ENCODE results near the gene OBSCN.

Gene OBSCN

DNA sequence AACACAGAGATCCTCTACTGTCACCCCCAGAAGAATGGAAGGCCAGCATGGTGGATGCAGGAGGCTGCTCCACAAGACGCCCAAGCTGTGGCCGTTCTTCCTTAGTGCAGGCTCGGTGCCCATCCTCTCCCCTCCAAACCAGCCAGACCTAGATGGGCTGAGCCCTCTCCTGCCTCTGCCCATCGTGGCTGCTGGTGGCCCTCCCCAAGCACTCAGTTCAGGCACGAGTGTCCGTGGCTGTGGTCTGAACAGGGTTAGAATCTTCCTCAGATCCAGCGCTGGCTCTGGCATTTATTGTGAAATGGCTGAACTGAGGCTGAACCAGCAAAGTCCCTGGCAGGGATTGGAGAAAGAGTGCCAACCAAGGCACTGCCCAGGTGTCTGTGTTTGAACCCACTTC lies 139.3 kb downstream of the OBSCN start:
- no peak for DNase-seq

DNA sequence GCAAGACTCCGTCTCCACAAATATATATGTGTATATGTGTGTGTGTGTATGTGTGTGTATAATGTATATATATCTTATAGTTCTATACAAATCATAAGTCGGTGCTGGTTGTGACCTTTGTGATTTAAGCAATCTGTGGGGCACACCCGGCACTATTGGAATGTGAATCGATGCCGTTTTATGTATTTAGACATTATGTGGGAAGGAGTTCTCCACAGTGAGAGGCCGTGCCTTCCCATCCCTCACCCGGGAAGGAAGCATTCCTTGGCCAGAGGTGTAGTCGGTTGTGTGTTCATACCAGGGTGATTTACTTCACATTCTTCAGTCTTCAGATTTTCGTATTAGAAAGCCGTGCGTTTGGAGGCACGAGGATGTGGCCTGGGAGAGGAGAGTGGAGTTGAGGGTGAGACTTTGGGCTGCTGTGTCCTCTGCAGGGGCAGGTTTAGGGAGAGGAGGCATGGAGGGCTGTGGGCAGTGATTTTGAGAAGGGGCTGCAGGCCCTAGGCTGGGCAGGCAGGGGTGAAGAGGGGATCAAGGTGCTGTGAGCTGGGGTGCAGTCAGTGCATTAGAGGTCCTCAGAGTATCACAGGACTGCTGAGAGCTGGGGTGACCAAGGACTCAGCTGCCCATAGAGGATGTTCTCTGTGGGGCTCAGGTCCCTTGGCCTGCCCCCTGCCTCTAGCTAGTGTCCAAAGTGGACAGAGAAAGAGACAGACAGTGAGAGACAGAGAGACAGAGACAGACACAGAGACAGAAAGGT lies 141.0 kb downstream of the OBSCN start:
- DNase-seq, result no peak

DNA sequence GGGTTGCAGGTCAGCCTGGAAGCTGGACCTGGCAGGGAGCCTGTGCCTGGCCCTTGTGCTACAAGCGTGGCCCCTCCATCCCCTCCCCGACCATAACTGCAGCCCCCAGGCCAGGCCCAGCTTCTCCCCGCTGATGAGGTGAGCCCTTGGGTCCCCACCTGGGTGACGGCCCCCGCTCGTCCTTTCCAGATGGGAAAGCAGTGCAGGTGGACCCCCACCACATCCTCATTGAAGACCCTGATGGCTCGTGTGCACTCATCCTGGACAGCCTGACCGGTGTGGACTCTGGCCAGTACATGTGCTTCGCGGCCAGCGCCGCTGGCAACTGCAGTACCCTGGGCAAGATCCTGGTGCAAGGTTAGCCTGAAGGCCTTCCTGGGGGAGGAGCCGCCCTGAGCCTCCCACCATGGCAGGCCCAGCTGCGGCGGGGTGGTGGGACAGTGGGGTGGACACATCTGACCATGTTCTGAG lies 141.9 kb downstream of the OBSCN start:
- no peak for DNase-seq

DNA sequence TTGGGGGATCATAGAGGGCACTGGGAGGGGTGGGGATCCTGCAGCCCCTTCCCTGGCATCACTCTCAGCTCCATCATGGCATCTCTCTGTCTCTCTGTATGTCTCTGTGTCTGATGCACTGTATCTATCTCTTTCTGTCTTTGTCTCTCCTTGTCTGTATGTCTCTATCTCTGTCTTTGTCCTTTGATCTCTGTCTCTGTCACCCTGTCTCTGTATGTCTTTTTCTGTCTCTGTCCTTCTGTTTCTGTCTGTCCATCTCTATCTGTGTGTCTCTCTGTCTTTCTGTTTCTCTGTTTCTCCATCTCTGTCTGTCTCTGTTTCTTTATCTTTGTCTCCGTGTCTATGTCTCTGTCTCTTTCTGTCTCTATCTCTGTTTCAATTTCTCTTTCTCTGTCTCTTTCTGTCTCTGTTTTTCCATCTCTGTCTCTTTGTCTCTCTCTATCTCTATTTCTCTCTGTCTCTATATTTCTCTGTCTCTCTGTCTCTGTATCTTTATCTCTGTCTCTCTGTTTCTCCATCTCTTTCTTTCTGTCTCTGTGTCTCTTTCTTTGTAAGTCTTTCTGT lies 142.4 kb downstream of the OBSCN start:
- DNase-seq, result no peak

DNA sequence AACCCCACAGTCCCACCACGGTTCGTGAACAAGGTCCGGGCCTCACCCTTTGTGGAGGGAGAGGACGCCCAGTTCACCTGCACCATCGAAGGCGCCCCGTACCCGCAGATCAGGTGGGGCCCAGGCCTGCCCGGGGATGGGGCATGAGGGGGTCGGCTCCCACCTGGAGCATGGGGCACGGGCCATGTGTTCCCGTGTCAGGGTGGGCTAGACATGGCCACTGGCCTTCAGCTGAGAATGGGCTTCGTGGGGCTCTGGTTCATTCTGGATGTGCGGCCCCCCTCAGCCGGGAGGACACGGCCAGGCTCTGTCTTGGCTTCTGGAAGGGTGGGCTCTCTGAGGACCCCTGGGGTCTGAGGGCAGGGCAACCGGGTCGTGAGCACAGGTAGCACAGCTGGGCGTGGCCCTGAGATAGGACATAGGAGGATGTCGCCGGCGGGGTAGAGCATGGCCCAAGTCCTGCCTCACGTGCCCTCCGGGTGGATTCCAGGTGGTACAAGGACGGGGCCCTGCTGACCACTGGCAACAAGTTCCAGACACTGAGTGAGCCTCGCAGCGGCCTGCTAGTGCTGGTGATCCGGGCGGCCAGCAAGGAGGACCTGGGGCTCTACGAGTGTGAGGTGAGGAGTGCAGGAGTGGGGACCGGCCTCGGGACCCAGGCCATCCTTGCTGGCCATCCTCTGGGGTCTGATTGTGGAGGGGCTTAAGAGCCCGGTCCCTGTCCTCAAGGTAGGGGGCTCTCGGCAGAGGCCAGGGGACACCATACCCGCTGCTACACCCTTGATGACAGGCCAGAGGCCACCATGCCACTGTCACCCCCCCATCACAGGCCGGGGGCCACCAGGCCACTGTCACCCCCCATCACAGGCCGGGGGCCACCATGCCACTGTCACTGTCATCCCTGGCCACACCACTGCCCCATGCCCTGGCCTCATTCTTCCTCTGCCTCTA lies 143.3 kb downstream of the OBSCN start:
- no peak for DNase-seq

DNA sequence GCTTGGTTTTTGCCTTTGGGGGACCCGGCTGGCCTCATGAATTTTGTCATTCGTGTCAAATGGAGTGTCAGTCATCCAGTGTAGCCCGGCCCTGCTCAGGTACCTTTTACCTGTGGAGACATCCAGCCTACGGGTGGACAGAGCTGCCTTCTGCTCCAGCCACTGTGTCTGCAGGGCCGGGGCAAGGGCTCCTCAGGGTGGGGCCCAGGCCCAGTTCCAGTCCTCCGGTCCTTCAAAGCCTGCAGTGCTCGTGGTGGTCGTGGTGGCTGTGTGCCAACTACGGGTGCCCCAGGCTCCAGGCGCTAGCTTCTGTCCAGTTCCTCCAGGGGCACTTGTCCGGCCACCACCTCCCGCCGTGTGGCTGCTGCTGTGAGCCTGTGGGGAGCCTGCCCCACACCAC lies 144.0 kb downstream of the OBSCN start:
- DNase-seq, result no peak

DNA sequence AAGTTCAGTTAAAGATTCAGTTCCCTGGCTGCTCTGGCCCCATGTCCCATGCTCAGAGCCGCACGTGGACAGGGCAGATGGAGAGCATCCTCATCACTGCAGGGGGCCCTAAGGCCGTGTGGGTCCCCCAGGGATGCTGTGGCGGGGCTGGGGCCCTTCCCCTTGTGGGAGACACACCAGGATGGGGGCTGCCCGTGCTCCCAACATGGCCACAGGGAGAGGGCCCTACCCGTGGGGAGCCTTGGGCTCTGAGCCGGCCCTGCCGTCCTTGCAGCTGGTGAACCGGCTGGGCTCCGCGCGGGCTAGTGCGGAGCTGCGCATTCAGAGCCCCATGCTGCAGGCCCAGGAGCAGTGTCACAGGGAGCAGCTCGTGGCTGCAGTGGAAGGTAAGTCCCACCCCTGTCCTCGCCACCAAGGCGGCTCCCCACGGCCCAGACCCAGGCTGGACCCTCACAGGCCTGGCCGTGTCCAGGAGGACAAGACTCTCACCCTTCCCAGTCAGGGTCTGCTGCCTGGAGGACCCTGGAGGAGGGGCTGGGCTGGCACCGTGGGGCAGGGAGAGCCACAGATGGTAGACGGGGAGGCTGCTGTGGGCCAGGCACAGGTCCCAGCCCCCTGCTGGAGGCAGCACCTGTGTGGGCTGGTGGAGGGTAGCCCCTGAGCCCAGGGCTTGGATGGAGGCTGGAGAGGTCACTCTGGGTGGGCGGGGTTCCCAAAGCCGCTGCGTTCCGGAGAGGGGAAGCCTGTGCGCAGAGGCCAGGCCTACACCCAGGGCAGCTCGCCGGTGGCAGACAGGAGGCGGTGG lies 145.0 kb downstream of the OBSCN start:
- DNase-seq, result no peak

DNA sequence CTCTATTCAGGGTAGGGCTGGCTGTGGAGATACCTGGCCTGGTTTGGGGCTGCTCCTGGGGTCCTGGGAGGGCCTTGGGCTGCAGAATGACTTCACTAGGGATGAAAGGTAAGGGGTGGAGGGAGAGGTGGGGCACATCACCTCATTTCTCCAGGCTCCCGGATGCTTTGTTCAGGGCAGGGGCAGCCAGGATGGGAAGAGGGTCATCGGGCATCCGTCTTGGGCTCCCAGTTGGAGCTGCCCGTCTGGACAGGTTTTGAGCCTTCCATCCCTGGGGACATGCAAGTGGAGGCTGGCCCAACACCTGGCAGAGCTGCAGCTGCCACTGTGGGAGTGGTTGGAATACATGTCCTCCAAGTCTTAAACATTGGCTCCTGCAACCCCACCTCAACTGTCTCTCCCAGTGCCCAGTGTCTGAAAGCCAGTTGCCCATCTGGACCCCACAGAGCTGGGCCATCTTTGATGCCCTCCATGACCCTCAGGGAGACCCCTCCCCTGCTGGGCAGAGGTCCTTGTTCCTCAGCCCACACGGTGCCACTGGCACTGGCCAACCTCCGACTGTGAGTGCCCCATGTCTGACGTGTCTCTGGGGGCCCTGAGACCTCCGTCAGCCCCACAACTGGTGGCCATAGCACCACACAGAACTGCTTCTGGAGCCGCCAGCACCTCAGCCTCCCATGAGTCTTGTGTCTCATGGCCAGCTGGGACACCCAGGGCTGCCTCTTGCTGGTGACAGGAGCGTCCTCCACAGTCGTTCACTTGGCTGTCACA lies 145.9 kb downstream of the OBSCN start:
- DNase-seq, result no peak

DNA sequence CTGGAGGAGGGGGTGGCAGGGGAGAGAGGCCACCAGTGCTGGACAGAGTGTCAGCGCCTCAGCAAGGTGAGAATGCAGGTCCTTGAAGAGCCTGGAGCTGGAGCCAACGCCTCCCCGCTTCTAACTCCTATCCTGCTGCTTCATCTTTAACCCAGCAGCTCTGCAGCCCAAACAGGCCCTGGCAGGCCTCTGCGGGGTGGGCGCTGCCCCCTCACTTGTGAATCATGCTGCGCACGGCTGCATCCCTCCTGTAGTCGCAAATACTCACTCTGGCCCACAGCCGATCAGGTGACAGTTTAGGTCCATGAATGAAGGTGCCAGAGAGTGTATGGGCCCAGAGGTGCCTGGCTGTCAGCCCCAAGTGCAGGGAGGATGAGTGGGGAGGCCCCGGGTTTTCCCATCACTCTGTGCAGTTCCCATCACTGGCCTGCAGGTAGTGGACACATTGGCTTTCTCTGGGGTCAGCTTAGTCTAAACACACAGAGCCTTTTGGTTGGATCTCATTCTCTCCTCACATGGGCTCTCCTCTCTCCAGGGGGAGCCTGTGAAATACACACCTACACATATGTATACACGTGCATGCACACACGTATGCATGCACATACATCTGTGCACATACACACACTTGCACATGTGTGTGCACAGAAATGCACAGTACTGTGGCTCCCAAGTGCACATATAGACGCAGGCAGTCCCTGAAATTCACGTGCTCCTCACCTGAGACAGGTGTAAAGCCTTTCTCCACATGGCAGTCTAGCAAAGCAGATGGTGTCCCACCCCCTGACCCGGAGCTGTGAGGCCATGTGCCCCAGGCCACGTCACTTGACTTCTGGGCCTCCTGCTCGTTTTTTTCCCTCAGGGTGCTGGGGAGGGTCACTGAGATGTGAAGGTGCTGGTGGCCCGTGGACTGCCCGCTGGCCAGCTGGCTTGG lies 146.8 kb downstream of the OBSCN start:
- DNase-seq, result no peak

DNA sequence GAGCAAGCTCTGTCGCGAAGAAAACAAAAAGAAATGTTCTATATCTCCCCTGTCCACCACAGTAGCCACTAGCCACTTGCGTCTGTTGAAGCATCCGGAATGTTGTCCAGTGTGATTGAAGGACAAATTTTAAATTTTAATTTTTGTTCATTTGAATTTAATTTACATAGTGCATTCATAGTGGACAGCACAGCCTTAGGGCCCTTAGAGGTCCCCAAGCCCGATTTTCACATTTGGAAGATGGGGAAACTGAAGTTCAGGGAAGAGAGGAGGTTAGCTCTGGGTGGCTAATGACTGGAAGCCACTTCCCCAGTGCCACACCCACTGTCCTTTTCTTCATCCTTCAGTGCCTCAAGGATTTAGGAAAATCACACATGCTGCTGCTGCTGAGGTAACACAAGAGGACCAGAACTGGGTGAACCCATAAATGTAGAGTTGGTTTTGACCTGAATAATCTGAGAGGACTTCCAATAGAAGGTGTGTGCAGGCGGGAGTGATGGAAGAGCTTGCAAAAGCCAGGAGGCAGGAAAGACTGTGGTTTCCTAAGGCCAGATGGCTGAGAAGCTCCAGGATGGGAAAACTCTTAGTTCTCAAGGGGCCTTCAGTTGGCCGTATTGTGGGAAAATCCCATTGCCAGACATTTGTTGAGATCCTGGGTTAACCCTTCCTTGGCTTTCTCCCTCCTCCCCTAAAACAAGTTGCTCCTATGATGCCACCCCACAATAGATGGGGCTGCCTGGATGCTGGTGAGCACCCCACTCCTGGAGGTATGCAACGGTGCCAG lies 149.2 kb downstream of the OBSCN start:
- no peak for DNase-seq

DNA sequence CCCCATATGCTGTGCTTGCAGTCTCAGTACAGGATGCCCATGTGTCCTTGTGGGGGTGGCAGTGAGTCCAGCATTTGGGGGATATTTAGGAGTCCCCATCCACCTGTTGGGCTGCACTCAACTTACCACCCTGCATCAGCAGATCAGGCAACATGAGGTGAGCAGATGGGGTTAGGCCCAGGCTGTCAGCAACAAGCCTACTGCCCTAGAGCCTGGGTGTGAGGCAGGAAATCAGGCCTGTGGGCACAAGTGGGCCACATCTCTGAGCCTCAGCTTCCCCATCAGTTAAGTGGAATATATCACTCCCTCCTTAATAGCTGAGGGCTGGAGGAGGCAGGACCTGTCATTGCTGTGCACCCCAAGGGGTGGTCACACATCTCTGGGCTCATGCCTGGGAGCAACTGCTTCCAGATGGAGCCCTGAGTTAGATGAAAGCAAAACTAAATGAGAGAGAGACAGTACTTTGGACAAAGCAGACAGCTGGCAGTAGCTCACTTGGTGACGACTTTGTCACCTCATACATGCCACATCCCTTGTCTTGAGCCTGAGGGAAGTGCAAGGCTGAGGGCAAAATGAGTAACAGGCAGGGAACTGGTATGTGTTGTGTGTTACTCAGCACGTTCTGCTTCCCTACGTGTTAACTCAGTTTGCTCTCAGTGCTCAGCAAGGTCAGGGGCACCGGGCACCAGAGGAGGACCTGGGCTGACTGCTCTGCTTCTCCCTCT lies 150.4 kb downstream of the OBSCN start:
- no peak for DNase-seq

DNA sequence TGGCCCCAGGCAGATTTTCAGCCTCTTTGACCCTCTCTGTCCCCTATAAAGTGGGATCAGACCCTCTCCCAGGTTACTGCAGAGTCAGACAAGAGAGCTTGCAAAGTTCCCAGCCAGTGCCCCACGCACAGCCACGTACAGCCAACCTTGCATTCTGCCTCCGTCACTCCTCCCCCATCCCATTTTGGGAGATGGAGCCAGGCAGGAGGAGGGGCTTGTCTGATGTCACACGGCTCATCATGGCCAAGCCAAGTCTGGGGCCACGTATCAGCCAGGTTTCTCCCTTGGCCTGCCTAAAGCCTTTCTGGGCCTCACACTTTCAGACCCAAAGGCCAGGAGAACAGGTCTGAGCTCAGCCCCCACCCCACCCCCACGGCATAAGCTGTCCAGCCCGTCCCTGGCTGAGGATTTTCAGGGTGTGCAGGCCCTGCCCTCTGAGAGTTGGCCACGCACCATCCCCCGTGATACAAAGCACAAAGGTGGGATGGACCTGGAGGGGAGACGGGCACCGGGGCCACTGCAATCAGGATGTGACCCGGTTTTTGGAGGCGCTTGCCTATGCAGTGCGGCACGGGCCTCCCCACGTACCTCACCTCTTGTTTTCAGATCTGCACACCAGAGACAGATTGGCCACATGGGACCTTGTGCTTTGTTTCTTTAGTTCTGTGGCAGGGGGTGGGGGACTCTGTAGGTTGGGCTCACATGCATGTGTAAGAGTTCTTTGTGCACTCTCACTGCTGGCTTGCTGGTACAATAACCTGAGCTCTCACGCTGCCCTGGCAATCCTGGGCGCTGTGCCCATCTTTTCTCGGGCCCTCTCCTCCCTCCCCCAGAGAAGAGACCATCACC lies 151.1 kb downstream of the OBSCN start:
- no peak for DNase-seq

DNA sequence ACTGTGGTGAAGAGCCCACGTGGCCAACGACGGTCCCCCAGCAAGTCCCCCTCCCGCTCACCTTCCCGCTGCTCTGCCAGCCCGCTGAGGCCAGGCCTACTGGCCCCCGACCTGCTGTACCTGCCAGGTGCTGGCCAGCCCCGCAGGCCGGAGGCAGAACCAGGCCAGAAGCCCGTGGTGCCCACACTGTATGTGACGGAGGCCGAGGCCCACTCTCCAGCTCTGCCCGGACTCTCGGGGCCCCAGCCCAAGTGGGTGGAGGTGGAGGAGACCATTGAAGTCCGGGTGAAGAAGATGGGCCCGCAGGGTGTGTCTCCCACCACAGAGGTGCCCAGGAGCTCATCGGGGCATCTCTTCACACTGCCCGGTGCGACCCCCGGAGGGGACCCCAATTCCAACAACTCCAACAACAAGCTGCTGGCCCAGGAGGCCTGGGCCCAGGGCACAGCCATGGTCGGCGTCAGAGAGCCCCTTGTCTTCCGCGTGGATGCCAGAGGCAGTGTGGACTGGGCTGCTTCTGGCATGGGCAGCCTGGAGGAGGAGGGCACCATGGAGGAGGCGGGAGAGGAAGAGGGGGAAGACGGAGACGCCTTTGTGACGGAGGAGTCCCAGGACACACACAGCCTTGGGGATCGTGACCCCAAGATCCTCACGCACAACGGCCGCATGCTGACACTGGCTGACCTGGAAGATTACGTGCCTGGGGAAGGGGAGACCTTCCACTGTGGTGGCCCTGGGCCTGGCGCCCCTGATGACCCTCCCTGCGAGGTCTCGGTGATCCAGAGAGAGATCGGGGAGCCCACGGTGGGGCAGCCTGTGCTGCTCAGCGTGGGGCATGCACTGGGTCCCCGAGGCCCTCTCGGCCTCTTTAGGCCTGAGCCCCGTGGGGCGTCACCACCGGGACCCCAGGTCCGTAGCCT lies 152.0 kb downstream of the OBSCN start:
- DNase-seq, result no peak

DNA sequence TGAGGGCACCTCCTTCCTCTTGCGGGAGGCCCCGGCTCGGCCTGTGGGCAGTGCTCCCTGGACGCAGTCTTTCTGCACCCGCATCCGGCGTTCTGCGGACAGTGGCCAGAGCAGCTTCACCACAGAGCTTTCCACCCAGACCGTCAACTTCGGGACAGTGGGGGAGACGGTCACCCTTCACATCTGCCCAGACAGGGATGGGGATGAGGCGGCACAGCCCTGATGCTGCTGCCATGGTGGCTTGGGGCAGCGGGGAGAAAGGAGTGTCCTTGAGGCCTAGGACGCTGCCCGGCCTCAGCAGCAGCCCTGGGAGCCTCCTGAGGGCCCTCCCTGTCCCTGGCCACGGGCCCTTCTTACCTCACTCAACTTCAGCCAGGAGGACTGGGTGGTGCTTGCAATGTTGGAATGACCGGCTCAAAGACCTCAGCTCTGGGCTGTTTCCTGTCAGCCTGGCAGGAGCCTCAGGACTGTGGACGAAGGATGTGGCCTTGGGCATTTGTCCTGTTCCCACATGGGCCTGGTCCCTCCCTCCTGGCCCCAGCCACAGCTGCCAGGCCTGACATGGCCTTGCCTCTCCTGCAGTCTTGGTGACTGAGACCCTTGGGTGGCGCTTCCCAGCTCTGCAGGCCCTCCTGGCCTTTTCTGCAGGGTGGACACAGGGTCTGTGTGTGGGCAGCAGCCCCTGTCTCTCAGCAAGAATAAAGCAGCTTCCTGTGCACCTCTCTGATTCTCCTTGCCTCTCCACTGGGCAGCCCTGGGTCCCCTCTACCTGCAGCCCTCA lies 152.9 kb downstream of the OBSCN start:
- no peak for DNase-seq

DNA sequence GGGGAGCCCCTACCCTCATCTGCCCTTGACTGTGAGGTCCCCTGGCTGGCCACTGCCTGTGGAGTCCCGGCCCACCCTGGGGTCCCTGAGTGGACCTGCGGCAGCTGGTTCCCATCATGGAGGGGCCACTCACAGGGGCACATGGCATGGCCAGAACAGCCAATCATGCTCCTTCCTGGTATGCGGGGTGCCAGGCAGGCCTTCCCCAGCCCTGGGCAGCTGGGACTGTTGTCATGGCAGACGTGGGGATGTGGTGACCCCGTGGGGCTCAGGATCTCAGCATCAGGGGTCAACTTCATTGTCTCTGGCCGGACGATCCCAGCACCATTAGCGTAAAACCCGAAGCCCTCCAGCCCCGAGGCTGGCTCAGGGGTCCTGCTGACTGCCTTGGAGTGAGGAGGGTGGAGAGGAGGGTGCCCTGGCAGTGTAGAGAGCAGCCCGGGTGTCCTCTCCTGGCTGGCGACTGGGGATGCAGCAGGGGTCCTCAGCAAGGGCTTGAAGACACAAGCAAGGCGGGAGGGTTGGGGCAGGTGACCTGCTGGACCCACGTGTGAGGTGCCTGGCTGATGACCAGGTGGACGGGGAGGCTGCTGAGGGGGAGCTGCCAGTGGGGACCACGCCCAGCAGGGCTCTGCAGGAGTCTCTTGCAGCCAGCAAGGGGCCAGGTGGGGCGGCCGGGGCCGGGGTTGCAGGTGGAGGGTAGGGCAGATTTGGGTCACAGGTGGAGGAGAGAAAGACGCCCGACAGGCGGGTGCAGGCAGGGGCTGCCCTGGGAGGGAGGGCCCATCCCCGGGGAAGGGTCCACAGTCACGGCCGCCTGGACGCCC lies 153.7 kb downstream of the OBSCN start:
- DNase-seq, result no peak
